ENCODE measurements around the gene CDK5RAP2. TPM values are rescaled to one million over a fixed set of nuclear protein-coding genes. Genes with fewer than 3 reads are reported as not detected.
A peak's percentile ranks its signal among the peaks of the same experiment; 100 is the strongest.

CDK5RAP2 gene
- total RNA-seq, 1 donor, result 21.2 TPM

- DNase-seq (ENCODE audit: low read depth), result no peak
- H3K4me3 ChIP-seq (ENCODE audit: low read depth, low read length), result no peak overlapping the region
- no peak for TF ChIP-seq CTCF (IDR thresholded peaks at IDR 0.05; ENCODE audit: insufficient read depth, low read depth, low read length)
Observed at GRCh38 chr9:120408680-120409258, 171.2 kb downstream of the CDK5RAP2 start.

- DNase-seq (ENCODE audit: low read depth), result no peak
Observed at GRCh38 chr9:120405860-120406259, 174.1 kb downstream of the CDK5RAP2 start.

GRCh38 chr9:120405134-120405533 is 174.8 kb downstream of the CDK5RAP2 start:
- TF ChIP-seq CTCF (IDR thresholded peaks at IDR 0.05; ENCODE audit: insufficient read depth, low read depth, low read length), result no peak
- no peak overlapping the region for H3K4me3 ChIP-seq (ENCODE audit: low read depth, low read length)
- no peak for DNase-seq (ENCODE audit: low read depth)

More at GRCh38 chr9:120405860-120406259, 174.1 kb downstream of the CDK5RAP2 start:
- H3K4me3 ChIP-seq (ENCODE audit: low read depth, low read length), result no peak overlapping the region
- TF ChIP-seq CTCF (IDR thresholded peaks at IDR 0.05; ENCODE audit: insufficient read depth, low read depth, low read length), result no peak

GRCh38 chr9:120403543-120403856 is 176.5 kb downstream of the CDK5RAP2 start:
- no peak for TF ChIP-seq CTCF (IDR thresholded peaks at IDR 0.05; ENCODE audit: insufficient read depth, low read depth, low read length)
- no peak overlapping the region for H3K4me3 ChIP-seq (ENCODE audit: low read depth, low read length)
- DNase-seq (ENCODE audit: low read depth), result no peak

- H3K4me3 ChIP-seq (ENCODE audit: low read depth, low read length), result no peak overlapping the region
- TF ChIP-seq CTCF (IDR thresholded peaks at IDR 0.05; ENCODE audit: insufficient read depth, low read depth, low read length), result no peak
- DNase-seq (ENCODE audit: low read depth), result peak; percentile 90
Observed at GRCh38 chr9:120402741-120403542, 177.0 kb downstream of the CDK5RAP2 start.

GRCh38 chr9:120399940-120400339 is 180.0 kb downstream of the CDK5RAP2 start:
- no peak for DNase-seq (ENCODE audit: low read depth)
- no peak for TF ChIP-seq CTCF (IDR thresholded peaks at IDR 0.05; ENCODE audit: insufficient read depth, low read depth, low read length)
- H3K4me3 ChIP-seq (ENCODE audit: low read depth, low read length), result no peak overlapping the region
